SK-N-SH (cell line): Measurements from ENCODE around the gene ARHGAP42. TPM values are rescaled to one million over a fixed set of nuclear protein-coding genes. Genes with fewer than 3 reads are reported as not detected.

Experiments used
- CTCF ChIA-PET: fragments of 300-600, 350-600 bp; formaldehyde crosslinking; extraction: SDS; loops from one replicate; lab custom pipeline; 2021; lab: Yijun Ruan, JAX
- POLR2A ChIA-PET: fragments of 350-600 bp; sonication (Branson Sonifier 250); formaldehyde crosslinking; extraction: SDS; loops from one replicate; lab custom pipeline; 2020; ENCODE audit warnings: antibody characterized with exemption, inconsistent platforms; lab: Yijun Ruan, JAX
- DNase-seq: peaks from one replicate; pipeline ENCODE4 v3.0.0; 2012
- H2AFZ ChIP-seq: fragments of 200-600 bp; sonication (generic); 2 replicates; pipeline ENCODE4 v1.8.1; 2016; ENCODE audit warnings: antibody characterized with exemption, mild to moderate bottlenecking, low read depth
- H3F3A ChIP-seq: fragments of 200-600 bp; sonication (generic); replicated peaks from 2 replicates; pipeline ENCODE3; 2016; ENCODE audit warnings: antibody characterized with exemption, mild to moderate bottlenecking; ENCODE audit not compliant: insufficient read depth
- H3K27ac ChIP-seq, 2 experiments: fragments of 200-500 bp in 1 of 2; fragments of 200-600 bp in 1 of 2; sonication (Bioruptor generic) in 1 of 2; sonication (generic), shearing (Covaris generic) in 1 of 2; 2 replicates each; pipeline versions ENCODE4 v1.5.1 to v1.6.1; 2014 to 2016; ENCODE audit warnings: low read depth in 2 of 2, inconsistent platforms in 1 of 2, low read length in 1 of 2, mild to moderate bottlenecking in 1 of 2, mixed read lengths in 1 of 2
- H3K27me3 ChIP-seq: fragments of 200-600 bp; sonication (generic), shearing (Covaris generic); 2 replicates; pipeline ENCODE4 v1.6.1; 2016; ENCODE audit warnings: mixed run types; ENCODE audit not compliant: insufficient read depth
- H3K36me3 ChIP-seq, 2 experiments: fragments of 200-500 bp in 1 of 2; fragments of 200-600 bp in 1 of 2; sonication (Bioruptor generic) in 1 of 2; sonication (generic) in 1 of 2; replicated peaks in 1 of 2; 2 replicates each; pipeline versions ENCODE3 to v1.5.1; 2014 to 2016; ENCODE audit warnings: low read length in 1 of 2, mild to moderate bottlenecking in 1 of 2; ENCODE audit not compliant: insufficient read depth in 2 of 2, control insufficient read depth in 1 of 2
- H3K4me1 ChIP-seq, 2 experiments: fragments of 200-500 bp in 1 of 2; fragments of 200-600 bp in 1 of 2; sonication (Bioruptor generic) in 1 of 2; sonication (generic), shearing (Covaris generic) in 1 of 2; 2 replicates each; pipeline versions ENCODE4 v1.5.1 to v1.6.1; 2014 to 2016; ENCODE audit warnings: low read depth in 1 of 2, low read length in 1 of 2, mixed run types in 1 of 2; ENCODE audit not compliant: insufficient read depth in 2 of 2, control insufficient read depth in 1 of 2
- H3K4me2 ChIP-seq: fragments of 200-600 bp; sonication (generic), shearing (Covaris generic); 2 replicates; pipeline ENCODE4 v1.6.1; 2017; ENCODE audit warnings: mixed run types
- H3K4me3 ChIP-seq, 2 experiments: fragments of 200-500 bp in 1 of 2; fragments of 200-600 bp in 1 of 2; sonication (Bioruptor generic) in 1 of 2; sonication (generic), shearing (Covaris generic) in 1 of 2; 2 replicates each; pipeline versions ENCODE4 v1.5.1 to v1.8.1; 2014 to 2016; ENCODE audit warnings: low read depth in 2 of 2, inconsistent platforms in 1 of 2, low read length in 1 of 2, mild to moderate bottlenecking in 1 of 2, mixed read lengths in 1 of 2, moderate library complexity in 1 of 2
- H3K79me2 ChIP-seq: fragments of 200-600 bp; sonication (generic); 2 replicates; pipeline ENCODE4 v1.8.1; 2017; ENCODE audit warnings: mild to moderate bottlenecking; ENCODE audit not compliant: insufficient read depth
- H3K9ac ChIP-seq: fragments of 200-600 bp; sonication (generic); 2 replicates; pipeline ENCODE4 v1.6.1; 2017; ENCODE audit warnings: mixed run types
- H3K9me2 ChIP-seq: fragments of 200-600 bp; sonication (generic); 2 replicates; pipeline ENCODE4 v1.6.1; 2017; ENCODE audit warnings: mixed run types
- H3K9me3 ChIP-seq: fragments of 200-600 bp; sonication (generic); 2 replicates; pipeline ENCODE4 v1.6.1; 2017; ENCODE audit warnings: mixed run types, mild to moderate bottlenecking, moderate library complexity
- H4K20me1 ChIP-seq: fragments of 200-600 bp; sonication (generic); 2 replicates; pipeline ENCODE4 v1.6.1; 2017; ENCODE audit warnings: mild to moderate bottlenecking, mixed run types; ENCODE audit not compliant: insufficient read depth
- CHD2 ChIP-seq: fragments of 150-350 bp; IDR thresholded peaks from 2 replicates; pipeline ENCODE4 v1.6.1; 2018; ENCODE audit warnings: low read length; ENCODE audit not compliant: partially characterized antibody
- EZH2phosphoT487 ChIP-seq: fragments of 200-600 bp; sonication (generic); IDR thresholded peaks from 2 replicates; pipeline ENCODE4 v1.6.1; 2017; ENCODE audit warnings: low read depth, mixed run types, mild to moderate bottlenecking, antibody characterized with exemption, moderate library complexity, borderline replicate concordance
- FOSL2 ChIP-seq: IDR thresholded peaks from 2 replicates; pipeline ENCODE4 v1.4.0; 2012; ENCODE audit warnings: low read depth, mild to moderate bottlenecking, moderate library complexity, borderline replicate concordance
- FOXM1 ChIP-seq: IDR thresholded peaks from 2 replicates; pipeline ENCODE4 v1.4.0; 2012; ENCODE audit warnings: low read depth, mild to moderate bottlenecking
- GATA2 ChIP-seq: sonication (generic); formaldehyde crosslinking; IDR thresholded peaks from 2 replicates; pipeline ENCODE4 v1.5.0; 2020; ENCODE audit warnings: mild to moderate bottlenecking, missing genetic modification reagents
- IRF3 ChIP-seq: fragments of 150-350 bp; IDR thresholded peaks from 2 replicates; pipeline ENCODE4 v1.6.1; 2016; ENCODE audit warnings: mild to moderate bottlenecking, low read depth, low read length
- MEF2A ChIP-seq: IDR thresholded peaks from 2 replicates; pipeline ENCODE4 v1.4.0; 2012; ENCODE audit warnings: low read depth, borderline replicate concordance
- MXI1 ChIP-seq: IDR thresholded peaks from 2 replicates; pipeline ENCODE4 v1.6.1; 2012; ENCODE audit warnings: mild to moderate bottlenecking, low read depth, low read length, improper control_type of control experiment
- NRF1 ChIP-seq: IDR thresholded peaks from 2 replicates; pipeline ENCODE4 v1.6.1; 2012; ENCODE audit warnings: low read depth, mild to moderate bottlenecking, low read length
- POLR2AphosphoS5 ChIP-seq: IDR thresholded peaks from 2 replicates; pipeline ENCODE4 v1.6.1; 2012; ENCODE audit warnings: low read depth, low read length
- RAD21 ChIP-seq: IDR thresholded peaks from 2 replicates; pipeline ENCODE4 v1.6.1; 2012; ENCODE audit warnings: mild to moderate bottlenecking, low read length
- SIN3A ChIP-seq: IDR thresholded peaks from 2 replicates; pipeline ENCODE4 v1.6.1; 2012; ENCODE audit warnings: low read depth, mild to moderate bottlenecking, low read length, moderate library complexity, borderline replicate concordance
- YY1 ChIP-seq: IDR thresholded peaks from 2 replicates; pipeline ENCODE4 v1.4.0; 2012; ENCODE audit warnings: low read depth, mild to moderate bottlenecking
- ZBTB33 ChIP-seq: IDR thresholded peaks from 2 replicates; pipeline ENCODE4 v1.4.0; 2012; ENCODE audit warnings: low read depth, borderline replicate concordance
- WGBS: methylation state at CpG from one replicate; pipeline ENCODE4 v1.1.6; 2017; ENCODE audit warnings: low lambda C conversion rate; 5-methylcytosine and 5-hydroxymethylcytosine counted together
- polyA plus RNA-seq, 3 experiments: library from polyadenylated mRNA; depleted of rRNA; stranded (reverse); fragments of >200 nt; gene quantifications; 2 replicates each; pipeline ENCODE4 v1.2.3, GENCODE V29; 2012
- TF ChIP-seq, protein P1 (sequence below): IDR thresholded peaks from 2 replicates; pipeline ENCODE4 v1.4.0; 2012; ENCODE audit warnings: low read depth, borderline replicate concordance
- TF ChIP-seq, protein P2 (sequence below): fragments of 200-600 bp; sonication (generic); IDR thresholded peaks from 2 replicates; pipeline ENCODE4 v1.6.1; 2017; ENCODE audit warnings: antibody characterized with exemption, mild to moderate bottlenecking, moderate library complexity

The ARHGAP42 gene
- polyA plus RNA-seq, 1 of the 3 experiments (the other 2 are of a cell fraction) = 0.02 TPM

- TF ChIP-seq IRF3 (no peak), FOSL2 (no peak)
- TF ChIP-seq, protein P1, sequence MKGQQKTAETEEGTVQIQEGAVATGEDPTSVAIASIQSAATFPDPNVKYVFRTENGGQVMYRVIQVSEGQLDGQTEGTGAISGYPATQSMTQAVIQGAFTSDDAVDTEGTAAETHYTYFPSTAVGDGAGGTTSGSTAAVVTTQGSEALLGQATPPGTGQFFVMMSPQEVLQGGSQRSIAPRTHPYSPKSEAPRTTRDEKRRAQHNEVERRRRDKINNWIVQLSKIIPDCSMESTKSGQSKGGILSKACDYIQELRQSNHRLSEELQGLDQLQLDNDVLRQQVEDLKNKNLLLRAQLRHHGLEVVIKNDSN = no peak
- TF ChIP-seq, all 33 proteins: peak for 0
Measured at GRCh38 chr11:100939571-100939970, 252.5 kb downstream of the ARHGAP42 start (continued).

GRCh38 chr11:100940111-100940510 lies 253.0 kb downstream of the ARHGAP42 start:
- H3K79me2 ChIP-seq = no peaks in the 10 kb centered on the region
- H3K9me2 ChIP-seq = no peaks in the 10 kb centered on the region
- no peak overlapping the region for H2AFZ ChIP-seq
- H3K9me3 ChIP-seq = no peaks in the 10 kb centered on the region
- TF ChIP-seq SIN3A (no peak), MXI1 (no peak), GATA2 (CRISPR knock-in tag) (no peak), FOXM1 (no peak), MEF2A (no peak), ZBTB33 (no peak), CHD2 (no peak), POLR2AphosphoS5 (no peak), YY1 (no peak), NRF1 (no peak), EZH2phosphoT487 (no peak), RAD21 (no peak)
- TF ChIP-seq, protein P2, sequence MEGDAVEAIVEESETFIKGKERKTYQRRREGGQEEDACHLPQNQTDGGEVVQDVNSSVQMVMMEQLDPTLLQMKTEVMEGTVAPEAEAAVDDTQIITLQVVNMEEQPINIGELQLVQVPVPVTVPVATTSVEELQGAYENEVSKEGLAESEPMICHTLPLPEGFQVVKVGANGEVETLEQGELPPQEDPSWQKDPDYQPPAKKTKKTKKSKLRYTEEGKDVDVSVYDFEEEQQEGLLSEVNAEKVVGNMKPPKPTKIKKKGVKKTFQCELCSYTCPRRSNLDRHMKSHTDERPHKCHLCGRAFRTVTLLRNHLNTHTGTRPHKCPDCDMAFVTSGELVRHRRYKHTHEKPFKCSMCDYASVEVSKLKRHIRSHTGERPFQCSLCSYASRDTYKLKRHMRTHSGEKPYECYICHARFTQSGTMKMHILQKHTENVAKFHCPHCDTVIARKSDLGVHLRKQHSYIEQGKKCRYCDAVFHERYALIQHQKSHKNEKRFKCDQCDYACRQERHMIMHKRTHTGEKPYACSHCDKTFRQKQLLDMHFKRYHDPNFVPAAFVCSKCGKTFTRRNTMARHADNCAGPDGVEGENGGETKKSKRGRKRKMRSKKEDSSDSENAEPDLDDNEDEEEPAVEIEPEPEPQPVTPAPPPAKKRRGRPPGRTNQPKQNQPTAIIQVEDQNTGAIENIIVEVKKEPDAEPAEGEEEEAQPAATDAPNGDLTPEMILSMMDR = no peak
- no peak overlapping the region for H3K9ac ChIP-seq
- ChIA-PET POLR2A (no interaction called here), CTCF (no interaction called here)
- H3K4me1 ChIP-seq = peaks cover 0 to 12% of the 10 kb centered on the region in 2 experiments; a peak in 1 of 4 replicates
- H3K36me3 ChIP-seq = no peaks in the 10 kb centered on the region
- no peaks in the 10 kb centered on the region for H3F3A ChIP-seq
- no peak overlapping the region for H3K4me2 ChIP-seq
- peaks cover 29% of the 10 kb centered on the region; the same call in 1 of the 2 replicates for H3K27me3 ChIP-seq
- WGBS = 6% methylated on average over 3 of the region's 3 CpGs
- H4K20me1 ChIP-seq = no peaks in the 10 kb centered on the region
- H3K27ac ChIP-seq = no peak overlapping the region
- no peak overlapping the region for H3K4me3 ChIP-seq
- no peak for DNase-seq
